CD4-positive, alpha-beta T cell (primary cell): Measurements from ENCODE around the gene NOCT. TPM values are rescaled to one million over a fixed set of nuclear protein-coding genes. Genes with fewer than 3 reads are reported as not detected.

Source experiments
- ATAC-seq: fragments of 200-7000 bp; cut with Tn5 transposase; one replicate; pipeline ENCODE4 v1.10.0; 2022; ENCODE audit warnings: mild to moderate bottlenecking; ENCODE audit not compliant: poor library complexity
- CTCF ChIA-PET: fragments of 350-600 bp; sonication (Branson Sonifier 250); formaldehyde crosslinking; loops from one replicate; lab custom pipeline; 2021; ENCODE audit warnings: antibody characterized with exemption, inconsistent platforms; lab: Charles Lee
- POLR2A ChIA-PET: fragments of 350-600 bp; sonication (Branson Sonifier 250); formaldehyde crosslinking; loops from one replicate; lab custom pipeline; 2021; ENCODE audit warnings: antibody characterized with exemption, inconsistent platforms; lab: Charles Lee
- DNase-seq, 14 experiments: peaks; one replicate each; pipeline ENCODE4 v3.0.0-alpha.2; 2013 to 2020; ENCODE audit warnings: mixed read lengths in 2 of 14
- H3K27ac ChIP-seq, 2 donors: one replicate each; pipeline versions ENCODE4 v1.5.1 to v1.7.0; 2013; ENCODE audit warnings: low read length in 2 of 2, low read depth in 1 of 2, mild to moderate bottlenecking in 1 of 2
- H3K27me3 ChIP-seq, 2 experiments: 1 replicate in 1 of 2; 2 replicates in 1 of 2; pipeline versions ENCODE4 v1.6.1 to v1.7.0; 2013; ENCODE audit warnings: low read length in 2 of 2, control low read depth in 1 of 2, mild to moderate bottlenecking in 1 of 2, moderate library complexity in 1 of 2; ENCODE audit not compliant: insufficient read depth in 2 of 2, control insufficient read depth in 1 of 2
- H3K36me3 ChIP-seq: one replicate; pipeline ENCODE4 v1.6.1; 2013; ENCODE audit warnings: low read length, control low read depth; ENCODE audit not compliant: insufficient read depth
- H3K4me1 ChIP-seq: one replicate; pipeline ENCODE4 v1.6.1; 2013; ENCODE audit warnings: low read length, control low read depth; ENCODE audit not compliant: insufficient read depth
- H3K4me3 ChIP-seq: one replicate; pipeline ENCODE4 v1.5.1; 2013; ENCODE audit warnings: mild to moderate bottlenecking, low read length, moderate library complexity
- H3K9me3 ChIP-seq, 2 experiments: 1 replicate in 1 of 2; 2 replicates in 1 of 2; pipeline versions ENCODE4 v1.6.1 to v1.7.0; 2013; ENCODE audit warnings: low read length in 2 of 2, mild to moderate bottlenecking in 2 of 2, control low read depth in 1 of 2, moderate library complexity in 1 of 2; ENCODE audit not compliant: control insufficient read depth in 1 of 2, insufficient read depth in 1 of 2
- H3K27ac Mint-ChIP-seq: one replicate; pipeline ENCODE4 v1.8.0; 2020; ENCODE audit warnings: mixed read lengths
- H3K27me3 Mint-ChIP-seq: one replicate; pipeline ENCODE4 v1.8.0; 2021; ENCODE audit warnings: mixed read lengths
- H3K36me3 Mint-ChIP-seq: one replicate; pipeline ENCODE4 v1.8.0; 2021; ENCODE audit warnings: low read depth, mixed read lengths
- H3K4me1 Mint-ChIP-seq: one replicate; pipeline ENCODE4 v1.8.0; 2021; ENCODE audit warnings: low read depth, mixed read lengths
- H3K4me3 Mint-ChIP-seq: one replicate; pipeline ENCODE4 v1.8.0; 2020; ENCODE audit warnings: mild to moderate bottlenecking, mixed read lengths
- H3K9me3 Mint-ChIP-seq: one replicate; pipeline ENCODE4 v1.8.0; 2020; ENCODE audit warnings: mixed read lengths
- intact Hi-C, 2 experiments: fragments of 100-400 bp; cut with DNase I in 1 of 2; cut with micrococcal nuclease in 1 of 2; formaldehyde crosslinking; loops; one replicate each; pipeline versions ENCODE4 v1.15.1 to v1.9.0; 2023 to 2025; cut with DNase I, micrococcal nuclease
- total RNA-seq, 174 experiments: library from RNA in 2 of 174; stranded (reverse) in 2 of 174; gene quantifications; one replicate each; pipeline ENCODE4 v1.2.3 and lab custom pipeline; 2021 to 2026
- TF ChIP-seq, protein P1 (sequence below): fragments of 200-600 bp; IDR thresholded peaks from one replicate; pipeline ENCODE4 v1.8.0; 2022; ENCODE audit warnings: antibody characterized with exemption, mild to moderate bottlenecking

The NOCT gene
- total RNA-seq, 2 experiments from 2014 or later, result 13.7 to 15.8 TPM

DNA sequence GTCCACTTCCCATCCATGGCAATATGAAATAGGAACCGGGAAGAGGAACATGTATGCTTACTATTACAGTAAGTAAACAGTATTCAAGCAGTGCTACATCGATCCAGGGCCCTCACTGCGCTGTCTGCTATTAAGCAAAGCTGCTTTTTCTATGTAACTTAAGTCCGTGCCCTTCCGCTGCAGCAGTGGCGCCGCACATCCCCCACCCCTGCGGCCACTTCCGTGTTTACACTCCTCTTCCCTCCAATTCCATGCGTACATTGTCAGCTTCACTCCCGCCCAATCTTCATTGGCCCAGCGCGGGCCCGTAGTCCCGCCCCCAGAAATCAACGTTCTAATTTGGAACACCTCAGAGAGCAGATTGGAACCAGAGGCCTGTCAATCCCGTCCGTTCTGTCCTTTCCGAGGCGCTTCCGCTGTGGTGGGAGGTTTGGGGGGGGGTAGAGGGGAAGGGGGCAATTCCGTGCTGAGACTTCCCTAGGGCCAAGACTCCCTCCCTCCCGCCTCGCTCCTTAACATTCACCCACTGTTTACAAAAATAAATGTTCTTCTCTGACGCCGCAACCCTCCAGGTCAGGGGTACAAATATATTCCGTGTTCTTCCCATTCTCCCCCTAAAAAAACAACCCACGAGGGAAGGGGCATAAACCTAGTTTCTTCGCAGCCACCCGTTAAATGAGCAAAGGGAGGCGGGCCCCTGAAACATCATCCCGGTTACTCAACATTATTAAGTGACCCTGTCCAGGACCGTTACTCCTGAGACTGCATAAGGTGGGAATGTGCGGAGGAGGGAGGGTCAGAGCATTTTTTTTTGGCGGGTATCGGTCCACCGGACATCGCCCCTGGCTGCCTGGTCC, 67.4 kb downstream of the NOCT start:
- Histone ChIP-seq H3K4me3 (peak overlapping the region; percentile 93), H3K27ac (peak overlapping the region; percentile 94 to 96), H3K4me1 (peaks cover 10% of the 10 kb centered on the region), H3K27me3 (no peaks in the 10 kb centered on the region), H3K9me3 (no peaks in the 10 kb centered on the region), H3K36me3 (no peaks in the 10 kb centered on the region)
- H3K4me1 Mint-ChIP-seq, result peaks cover 62% of the 10 kb centered on the region
- CTCF ChIA-PET, result interaction anchor here (0.6 to 2.6 kb wide), 3 partner anchors 52 to 219 kb away, joined by 4 to 16 read pairs (median 5); partner anchors contain the start of genes NAA15 and NDUFC1
- TF ChIP-seq, protein P1, sequence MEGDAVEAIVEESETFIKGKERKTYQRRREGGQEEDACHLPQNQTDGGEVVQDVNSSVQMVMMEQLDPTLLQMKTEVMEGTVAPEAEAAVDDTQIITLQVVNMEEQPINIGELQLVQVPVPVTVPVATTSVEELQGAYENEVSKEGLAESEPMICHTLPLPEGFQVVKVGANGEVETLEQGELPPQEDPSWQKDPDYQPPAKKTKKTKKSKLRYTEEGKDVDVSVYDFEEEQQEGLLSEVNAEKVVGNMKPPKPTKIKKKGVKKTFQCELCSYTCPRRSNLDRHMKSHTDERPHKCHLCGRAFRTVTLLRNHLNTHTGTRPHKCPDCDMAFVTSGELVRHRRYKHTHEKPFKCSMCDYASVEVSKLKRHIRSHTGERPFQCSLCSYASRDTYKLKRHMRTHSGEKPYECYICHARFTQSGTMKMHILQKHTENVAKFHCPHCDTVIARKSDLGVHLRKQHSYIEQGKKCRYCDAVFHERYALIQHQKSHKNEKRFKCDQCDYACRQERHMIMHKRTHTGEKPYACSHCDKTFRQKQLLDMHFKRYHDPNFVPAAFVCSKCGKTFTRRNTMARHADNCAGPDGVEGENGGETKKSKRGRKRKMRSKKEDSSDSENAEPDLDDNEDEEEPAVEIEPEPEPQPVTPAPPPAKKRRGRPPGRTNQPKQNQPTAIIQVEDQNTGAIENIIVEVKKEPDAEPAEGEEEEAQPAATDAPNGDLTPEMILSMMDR, result no peak
- H3K27ac Mint-ChIP-seq, result peak overlapping the region; percentile 92
- H3K27me3 Mint-ChIP-seq, result no peaks in the 10 kb centered on the region
- peak overlapping the region; percentile 93 for H3K4me3 Mint-ChIP-seq
- POLR2A ChIA-PET, result interaction anchor here (0.6 to 4.1 kb wide), 16 partner anchors 10 to 574 kb away, joined by 3 to 61 read pairs (median 6); partner anchors contain the start of genes ELF2, NAA15, NDUFC1 and NOCT
- H3K9me3 Mint-ChIP-seq, result no peaks in the 10 kb centered on the region
- peak; percentile 71 to 98 (median 86) for DNase-seq
- intact Hi-C loops, result loop anchor here (2.0 to 5.0 kb wide), 8 partner anchors 16 to 1072 kb away; partner anchors contain the start of genes ELF2 (in 1 of the 2), MAML3 (in 1 of the 2), NAA15 (in 1 of the 2) and NDUFC1 (in 1 of the 2)
- ATAC-seq, result peak; percentile 80
- H3K36me3 Mint-ChIP-seq, result peaks cover 37% of the 10 kb centered on the region

DNA sequence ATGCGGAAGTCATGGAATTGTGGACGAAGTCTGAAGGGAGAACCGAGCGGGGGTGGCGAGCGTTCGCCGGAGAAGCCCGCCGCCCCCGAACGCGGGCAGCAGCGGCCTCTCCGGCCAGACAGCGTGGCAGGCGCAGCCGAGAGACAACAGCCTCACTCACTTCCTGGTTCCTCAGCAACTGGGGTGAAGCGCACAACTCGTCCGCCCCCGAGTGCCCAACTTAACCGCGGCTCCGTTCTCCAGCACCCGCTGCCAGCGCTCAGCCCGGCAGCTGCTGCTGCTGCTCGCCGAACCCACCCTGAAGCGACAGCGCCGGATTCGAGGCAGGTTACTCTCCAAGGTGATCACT, 68.0 kb downstream of the NOCT start:
- intact Hi-C loops, result loop anchor here (2.0 to 5.0 kb wide), 8 partner anchors 17 to 1071 kb away; partner anchors contain the start of genes ELF2 (in 1 of the 2), MAML3 (in 1 of the 2), NAA15 (in 1 of the 2) and NDUFC1 (in 1 of the 2)
- ATAC-seq, result peak; percentile 44
- no peaks in the 10 kb centered on the region for H3K27me3 Mint-ChIP-seq
- no peaks in the 10 kb centered on the region for H3K9me3 ChIP-seq
- peaks cover 58% of the 10 kb centered on the region for H3K4me1 Mint-ChIP-seq
- ChIA-PET POLR2A (interaction anchor here (1.1 to 4.1 kb wide), 10 partner anchors 22 to 473 kb away, joined by 4 to 61 read pairs (median 14); partner anchors contain the start of genes ELF2, NAA15, NDUFC1 and NOCT), CTCF (interaction anchor here (0.9 to 2.6 kb wide), 7 partner anchors 14 to 219 kb away, joined by 3 to 16 read pairs (median 3); partner anchors contain the start of genes NAA15, NDUFC1 and NOCT)
- no peaks in the 10 kb centered on the region for H3K9me3 Mint-ChIP-seq
- H3K27ac ChIP-seq, result peak overlapping the region; percentile 94 to 96
- no peaks in the 10 kb centered on the region for H3K27me3 ChIP-seq
- no peaks in the 10 kb centered on the region for H3K36me3 ChIP-seq
- peak in 13 of 14 experiments; percentile 45 to 89 (median 66) for DNase-seq
- TF ChIP-seq, protein P1, result no peak
- peaks cover 10% of the 10 kb centered on the region for H3K4me1 ChIP-seq
- peak overlapping the region; percentile 93 for H3K4me3 ChIP-seq
- peak overlapping the region; percentile 93 for H3K4me3 Mint-ChIP-seq
- H3K36me3 Mint-ChIP-seq, result peaks cover 37% of the 10 kb centered on the region
- peak overlapping the region; percentile 92 for H3K27ac Mint-ChIP-seq
